Spleen (tissue), 11 donors: ENCODE data around the gene NFIA. TPM values are rescaled to one million over a fixed set of nuclear protein-coding genes. Genes with fewer than 3 reads are reported as not detected.

Experiments used
- DNase-seq: peaks from one replicate; pipeline ENCODE4 v3.0.0-alpha.2; 2020
- H3K27ac ChIP-seq, 8 donors: fragments of 200-600 bp; sonication (generic) in 7 of 8; 1 replicate in 4 of 8; 2 replicates in 4 of 8; pipeline versions ENCODE4 v1.5.0 to v1.8.0; 2016 to 2021; ENCODE audit warnings: inconsistent platforms in 4 of 8, mild to moderate bottlenecking in 4 of 8, moderate library complexity in 1 of 8
- H3K27me3 ChIP-seq, 7 donors: fragments of 200-600 bp; sonication (generic) in 6 of 7; replicated peaks in 1 of 7; 1 replicate in 4 of 7; 2 replicates in 3 of 7; pipeline versions ENCODE4 v1.5.0 to v1.8.0; 2016 to 2021; ENCODE audit warnings: inconsistent platforms in 3 of 7, mild to moderate bottlenecking in 1 of 7
- H3K36me3 ChIP-seq, 6 donors: fragments of 200-600 bp; sonication (generic) in 5 of 6; 1 replicate in 4 of 6; 2 replicates in 2 of 6; pipeline versions ENCODE4 v1.5.0 to v1.8.0; 2016 to 2021; ENCODE audit warnings: inconsistent platforms in 2 of 6
- H3K4me1 ChIP-seq, 6 donors: fragments of 200-600 bp; sonication (generic) in 5 of 6; 1 replicate in 3 of 6; 2 replicates in 3 of 6; pipeline versions ENCODE4 v1.5.0 to v1.8.0; 2016 to 2021; ENCODE audit warnings: inconsistent platforms in 3 of 6
- H3K4me3 ChIP-seq, 8 donors: fragments of 200-600 bp; sonication (generic) in 7 of 8; 1 replicate in 4 of 8; 2 replicates in 4 of 8; pipeline versions ENCODE4 v1.5.0 to v1.8.0; 2016 to 2021; ENCODE audit warnings: inconsistent platforms in 4 of 8, mild to moderate bottlenecking in 4 of 8, moderate library complexity in 2 of 8
- H3K9me3 ChIP-seq, 8 donors: fragments of 200-600 bp; sonication (generic) in 7 of 8; 1 replicate in 4 of 8; 2 replicates in 4 of 8; pipeline versions ENCODE4 v1.5.0 to v1.8.0; 2016 to 2021; ENCODE audit warnings: inconsistent platforms in 4 of 8
- CTCF ChIP-seq, 11 experiments: fragments of 200-600 bp in 7 of 11; fragments of 450-650 bp in 4 of 11; sonication (generic) in 4 of 11; IDR thresholded peaks in 8 of 11; conservative IDR thresholded peaks in 3 of 11; 1 replicate in 7 of 11; 2 replicates in 4 of 11; pipeline versions ENCODE4 v1.4.0 to v1.8.0; 2016 to 2021; ENCODE audit warnings: antibody characterized with exemption in 11 of 11, inconsistent platforms in 4 of 11, mild to moderate bottlenecking in 1 of 11
- POLR2A ChIP-seq, 3 donors: fragments of 450-650 bp; IDR thresholded peaks; one replicate each; pipeline ENCODE4 v1.5.1; 2017; ENCODE audit warnings: antibody characterized with exemption in 3 of 3, mild to moderate bottlenecking in 1 of 3
- POLR2AphosphoS5 ChIP-seq, 3 donors: sonication (generic); formaldehyde crosslinking; IDR thresholded peaks; one replicate each; pipeline ENCODE4 v1.5.1; 2017; ENCODE audit warnings: antibody characterized with exemption in 3 of 3
- WGBS, 5 donors: extraction: QIAGEN DNeasy Blood & Tissue Kit in 3 of 5; methylation state at CpG; one replicate each; pipeline versions ENCODE4 v1.1.5 to v1.1.7; 2013 to 2018; 5-methylcytosine and 5-hydroxymethylcytosine counted together
- intact Hi-C: fragments of 100-400 bp; cut with DNase I; formaldehyde crosslinking; loops from one replicate; pipeline ENCODE4 v1.15.0; 2023; ENCODE audit warnings: low total_unique reads
- polyA plus RNA-seq, 3 donors: library from polyadenylated mRNA; stranded (reverse); fragments of 200-250 nt; gene quantifications; one replicate each; pipeline ENCODE4 v1.2.1, GENCODE V29; 2013
- total RNA-seq, 7 donors: library from RNA; depleted of rRNA in 3 of 7; stranded (reverse); fragments of >200 nt in 3 of 7; fragmentation: NEBNext Ultra II Directional in 4 of 7; extraction: Animal tissue kit (Norgen Biotek cat#: 25700) in 4 of 7; gene quantifications; one replicate each; pipeline versions ENCODE4 v1.1.0 to v1.2.1, GENCODE V29; 2016 to 2021
- donor health status: healthy with polysubstance abuse.
- donor health status: DM: no; HTN: no; CAD: no; lungs with moderate emphysema.
- donor health status: DM: no; HTN: no; CAD: no.
- donor health status: Bipolar disorder and iron deficiency.
- donor health status: healthy.
- donor health status: DM: no; HTN: no; CAD: no.
- donor health status: DM: yes; HTN: yes; CAD: no.

The NFIA gene
- total and polyA plus RNA-seq, 10 donors, result 3.1 to 76.8 (median 35.5) TPM

- Histone ChIP-seq H3K27me3 (peaks cover 0 to 10% (median 0%) of the 10 kb centered on the region in 7 donors), H3K4me3 (no peak overlapping the region), H3K27ac (no peak overlapping the region), H3K4me1 (no peaks in the 10 kb centered on the region), H3K36me3 (no peaks in the 10 kb centered on the region), H3K9me3 (no peaks in the 10 kb centered on the region)
- WGBS, 5 donors, result 73 to 91% (median 89%) methylated on average over 7 of the region's 7 CpGs
- intact Hi-C loops, result no loop called here
- no peak for TF ChIP-seq POLR2AphosphoS5 (IDR thresholded peaks at IDR 0.05)
- no peak for TF ChIP-seq POLR2A (IDR thresholded peaks at IDR 0.05)
- TF ChIP-seq CTCF (IDR thresholded peaks at IDR 0.05 in 8 of 11, conservative IDR thresholded peaks at IDR 0.05 in 3 of 11), result no peak
- DNase-seq, result no peak
These were observed 394.9 kb downstream of the NFIA start for GRCh38 chr1:61477301-61477700.

- intact Hi-C loops, result no loop called here
- Histone ChIP-seq H3K4me3 (no peak overlapping the region), H3K9me3 (no peaks in the 10 kb centered on the region), H3K27me3 (peaks cover 0 to 10% (median 0%) of the 10 kb centered on the region in 7 donors), H3K36me3 (no peaks in the 10 kb centered on the region), H3K27ac (no peak overlapping the region), H3K4me1 (no peaks in the 10 kb centered on the region)
- 76 to 87% (median 83%) methylated on average over 4 of the region's 4 CpGs for WGBS, 5 donors
- TF ChIP-seq POLR2A (IDR thresholded peaks at IDR 0.05) (no peak), CTCF (IDR thresholded peaks at IDR 0.05 in 8 of 11, conservative IDR thresholded peaks at IDR 0.05 in 3 of 11) (no peak), POLR2AphosphoS5 (IDR thresholded peaks at IDR 0.05) (no peak)
- no peak for DNase-seq
These were observed 398.0 kb downstream of the NFIA start for GRCh38 chr1:61480273-61480935.

GRCh38 chr1:61481315-61481715 is 399.0 kb downstream of the NFIA start:
- Histone ChIP-seq H3K9me3 (no peaks in the 10 kb centered on the region), H3K4me1 (no peaks in the 10 kb centered on the region), H3K27me3 (peaks cover 0 to 8% (median 0%) of the 10 kb centered on the region in 7 donors), H3K27ac (no peak overlapping the region), H3K36me3 (no peaks in the 10 kb centered on the region), H3K4me3 (no peak overlapping the region)
- no peak for DNase-seq
- 25 to 46% (median 34%) methylated on average over 3 of the region's 3 CpGs for WGBS, 5 donors
- no peak for TF ChIP-seq POLR2A (IDR thresholded peaks at IDR 0.05)
- no peak for TF ChIP-seq POLR2AphosphoS5 (IDR thresholded peaks at IDR 0.05)
- no peak for TF ChIP-seq CTCF (IDR thresholded peaks at IDR 0.05 in 8 of 11, conservative IDR thresholded peaks at IDR 0.05 in 3 of 11)
- intact Hi-C loops, result no loop called here

- H3K27me3 ChIP-seq, result no peaks in the 10 kb centered on the region
- TF ChIP-seq CTCF (IDR thresholded peaks at IDR 0.05 in 8 of 11, conservative IDR thresholded peaks at IDR 0.05 in 3 of 11), result no peak
- TF ChIP-seq POLR2A (IDR thresholded peaks at IDR 0.05), result no peak
- no peak for TF ChIP-seq POLR2AphosphoS5 (IDR thresholded peaks at IDR 0.05)
- no peaks in the 10 kb centered on the region for H3K36me3 ChIP-seq
- no peaks in the 10 kb centered on the region for H3K9me3 ChIP-seq
- DNase-seq, result no peak
- intact Hi-C loops, result no loop called here
- no peak overlapping the region for H3K27ac ChIP-seq
- 63 to 80% (median 66%) methylated on average over 7 of the region's 7 CpGs for WGBS, 5 donors
- no peak overlapping the region for H3K4me3 ChIP-seq
- H3K4me1 ChIP-seq, result no peaks in the 10 kb centered on the region
These were observed 399.9 kb downstream of the NFIA start for GRCh38 chr1:61482170-61482734.
